NCI-H128 (cell line): Measurements from ENCODE around the gene MGAT3.
A peak's percentile ranks its signal among the peaks of the same experiment; 100 is the strongest.
"Not testable (repeated sequence)": the region's sequence is repeated elsewhere in the genome, so short reads cannot be mapped to it uniquely, and the experiment has no call there.

Source experiments
- DNase-seq: peaks from one replicate; lab custom pipeline; 2025; ENCODE audit not compliant: unreplicated experiment; lab: John Stamatoyannopoulos, UW

Gene MGAT3

DNA sequence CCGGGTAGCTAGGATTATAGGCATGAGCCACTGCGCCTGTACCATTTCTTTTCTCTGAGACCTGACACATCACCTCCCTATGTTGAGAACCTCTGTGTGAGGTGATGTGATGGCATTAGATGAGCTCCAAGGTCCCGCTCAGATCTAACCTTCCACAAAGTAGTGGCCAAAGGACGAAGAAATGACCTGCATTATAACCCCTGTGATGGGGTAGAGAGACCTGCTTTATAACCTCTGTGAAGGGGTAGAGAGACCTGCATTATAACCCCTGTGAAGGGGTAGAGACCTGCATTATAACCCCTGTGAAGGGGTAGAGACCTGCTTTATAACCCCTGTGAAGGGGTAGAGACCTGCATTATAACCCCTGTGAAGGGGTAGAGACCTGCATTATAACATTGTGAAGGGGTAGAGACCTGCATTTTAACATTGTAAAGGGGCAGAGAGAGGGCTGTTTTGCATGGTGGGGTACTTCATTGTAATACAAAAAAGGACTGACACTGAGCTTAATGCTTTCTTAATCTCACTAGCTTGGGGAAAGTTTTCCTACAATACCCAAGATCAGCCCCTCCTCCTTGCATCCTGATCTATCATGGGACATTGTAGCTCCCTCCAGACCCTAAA, 53.8 kb downstream of the MGAT3 start:
- no peak for DNase-seq

DNA sequence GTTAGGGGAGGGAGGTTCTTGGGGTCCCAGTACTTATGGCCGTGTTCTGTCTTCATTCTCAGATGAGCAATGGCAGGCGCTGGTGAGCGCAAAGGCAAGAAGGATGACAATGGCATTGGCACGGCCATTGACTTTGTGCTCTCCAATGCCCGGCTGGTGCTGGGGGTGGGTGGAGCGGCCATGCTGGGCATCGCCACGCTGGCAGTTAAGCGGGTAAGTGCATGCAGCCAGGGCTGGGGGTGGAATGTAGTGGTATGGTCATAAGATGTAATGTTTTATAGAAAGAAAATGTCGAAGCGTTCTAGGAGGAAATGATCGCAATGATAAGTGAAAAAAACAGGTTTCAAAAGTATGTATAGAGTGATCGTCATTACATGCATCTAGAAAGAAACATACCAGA, 54.4 kb downstream of the MGAT3 start:
- no peak for DNase-seq

DNA sequence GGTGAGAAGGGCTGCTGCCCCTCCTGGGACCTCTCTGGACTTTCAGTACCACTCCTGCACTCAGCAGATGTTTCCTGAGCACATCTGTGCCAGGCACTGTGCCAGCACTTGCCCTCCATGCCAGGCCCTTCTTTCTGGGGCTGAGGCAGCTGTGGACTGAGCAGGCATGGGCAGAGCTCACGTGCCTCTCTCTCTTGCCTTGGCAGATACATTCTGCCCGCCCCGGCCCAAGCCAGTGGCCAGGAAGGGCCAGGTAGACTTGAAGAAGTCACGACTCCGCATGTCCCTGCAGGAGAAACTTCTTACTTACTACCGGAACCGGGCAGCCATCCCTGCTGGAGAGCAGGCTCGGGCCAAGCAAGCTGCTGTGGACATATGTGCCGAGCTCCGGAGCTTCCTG, 55.2 kb downstream of the MGAT3 start:
- DNase-seq: no peak

DNA sequence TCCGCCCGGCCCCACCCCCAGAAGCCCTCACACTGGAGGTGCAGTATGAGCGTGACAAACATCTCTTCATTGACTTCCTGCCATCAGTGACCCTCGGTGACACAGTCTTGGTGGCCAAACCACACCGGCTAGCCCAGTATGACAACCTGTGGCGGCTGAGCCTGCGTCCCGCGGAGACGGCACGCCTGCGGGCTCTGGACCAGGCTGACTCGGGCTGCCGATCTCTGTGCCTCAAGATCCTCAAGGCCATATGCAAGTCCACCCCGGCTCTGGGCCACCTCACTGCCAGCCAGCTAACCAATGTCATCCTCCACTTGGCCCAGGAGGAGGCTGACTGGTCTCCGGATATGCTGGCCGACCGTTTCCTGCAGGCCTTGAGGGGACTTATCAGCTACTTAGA, 57.0 kb downstream of the MGAT3 start:
- no peak for DNase-seq

DNA sequence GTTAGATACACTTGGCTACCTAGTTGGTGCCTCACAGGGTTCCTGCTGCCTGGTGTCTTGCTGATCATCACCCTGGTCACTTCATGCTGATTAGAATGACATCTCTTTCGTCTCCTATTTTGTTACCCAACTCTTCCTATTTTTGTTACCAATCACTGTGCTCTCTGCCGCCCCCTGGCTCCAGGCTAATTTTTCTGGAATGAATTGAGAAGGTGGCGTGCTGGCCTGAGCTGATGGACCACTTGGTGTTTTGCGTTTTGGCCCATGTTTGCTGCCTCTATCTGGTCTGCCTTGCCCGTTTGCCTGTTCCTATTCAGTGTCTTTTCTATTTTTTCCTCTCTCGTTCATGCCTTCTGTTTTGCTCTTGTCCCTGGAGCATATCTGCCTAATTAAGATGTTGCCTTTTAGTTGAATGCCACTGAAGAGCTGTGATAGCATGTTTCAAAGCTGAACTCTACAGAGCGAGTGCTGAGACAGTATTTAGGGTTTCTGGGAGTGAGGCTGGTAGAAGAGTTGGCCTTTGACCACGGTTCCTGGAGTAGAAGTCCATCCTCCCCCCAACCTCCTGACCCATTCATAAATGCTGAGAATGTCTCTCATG, 57.7 kb downstream of the MGAT3 start:
- no peak for DNase-seq

DNA sequence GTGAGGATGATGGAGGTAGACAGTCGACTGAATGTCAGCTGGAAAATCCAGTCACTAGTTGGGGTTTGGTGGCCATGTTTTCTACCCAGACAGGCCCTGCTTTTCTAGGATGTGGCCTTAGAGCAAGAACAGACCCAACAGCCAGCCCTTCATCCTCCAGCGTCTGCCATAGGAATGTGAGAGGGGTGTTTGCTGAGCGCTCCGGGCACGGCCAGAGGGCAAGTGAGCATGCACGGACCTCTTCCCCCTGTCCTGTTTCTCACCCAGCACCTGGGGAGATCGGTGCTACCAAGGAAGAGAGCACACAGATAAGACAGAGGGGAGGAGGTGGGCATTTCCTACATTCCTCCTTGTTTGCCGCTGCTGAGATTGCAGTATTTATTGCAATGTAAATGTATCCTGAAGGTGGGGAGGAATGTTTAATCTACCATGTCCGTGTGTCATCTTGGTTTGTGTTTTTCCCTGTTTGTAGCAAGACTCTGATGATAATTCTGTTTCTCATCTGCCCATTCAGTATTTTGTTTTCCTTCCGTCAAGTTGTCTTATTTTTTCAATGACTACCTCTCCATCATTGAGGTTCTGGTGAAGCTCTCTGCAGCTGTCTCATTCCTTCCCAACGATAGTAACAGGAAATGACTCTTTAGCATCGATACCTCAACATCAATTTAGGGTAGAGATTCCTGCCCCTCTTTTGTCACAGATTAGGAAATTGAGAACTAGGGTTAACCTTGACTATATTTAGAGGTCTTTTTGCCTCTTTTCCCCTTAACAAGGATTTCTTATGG, 58.6 kb downstream of the MGAT3 start:
- DNase-seq: no peak

DNA sequence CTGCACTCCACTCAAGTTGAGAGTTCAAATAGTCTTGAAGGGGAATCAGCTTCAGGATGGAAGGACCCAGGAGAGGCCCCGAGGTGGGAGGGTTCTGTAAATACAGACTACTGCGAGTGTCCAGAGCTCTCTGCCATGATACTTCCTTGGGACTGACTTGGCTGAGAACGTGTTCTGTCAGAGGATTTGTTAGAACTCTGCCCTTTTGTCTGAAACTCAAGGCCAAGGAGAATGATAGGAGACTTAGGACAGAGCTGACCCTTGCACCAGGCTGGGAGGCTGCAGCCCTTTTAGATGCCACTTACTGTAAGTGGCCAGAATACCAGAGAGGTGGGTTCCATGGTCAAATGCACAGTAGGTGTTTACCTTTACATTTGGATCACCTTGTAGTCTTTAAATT, 60.7 kb downstream of the MGAT3 start:
- no peak for DNase-seq

DNA sequence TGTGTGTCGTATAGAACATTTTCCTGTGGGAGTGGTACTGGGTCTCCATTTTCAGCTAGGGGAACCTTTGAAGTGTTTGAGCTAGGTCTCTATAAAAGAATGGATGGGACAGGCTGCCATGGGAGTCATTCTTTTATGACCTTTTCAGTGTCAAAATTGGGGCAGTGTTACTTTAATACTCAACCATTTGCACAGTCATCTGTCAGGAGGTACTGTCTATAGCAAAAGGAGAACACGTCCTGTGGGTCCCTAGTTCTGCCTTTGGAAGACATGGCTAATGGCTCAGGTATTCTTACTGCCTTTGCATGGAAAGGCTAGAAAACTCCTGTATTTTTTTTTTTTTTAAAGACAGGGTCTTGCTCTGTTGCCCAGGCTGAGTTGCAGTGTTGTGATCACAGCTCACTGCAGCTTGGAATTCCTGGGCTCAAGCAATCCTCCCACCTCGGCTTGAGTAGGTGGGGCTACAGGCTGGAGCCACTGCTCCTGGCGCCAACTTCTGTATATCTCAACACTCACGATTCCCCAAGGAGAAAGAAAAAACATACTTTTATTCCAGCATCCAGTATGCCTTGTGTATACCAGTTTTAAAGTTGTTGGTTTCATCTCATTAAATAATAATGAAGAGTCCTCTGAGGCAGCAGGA, 61.5 kb downstream of the MGAT3 start:
- DNase-seq: no peak

DNA sequence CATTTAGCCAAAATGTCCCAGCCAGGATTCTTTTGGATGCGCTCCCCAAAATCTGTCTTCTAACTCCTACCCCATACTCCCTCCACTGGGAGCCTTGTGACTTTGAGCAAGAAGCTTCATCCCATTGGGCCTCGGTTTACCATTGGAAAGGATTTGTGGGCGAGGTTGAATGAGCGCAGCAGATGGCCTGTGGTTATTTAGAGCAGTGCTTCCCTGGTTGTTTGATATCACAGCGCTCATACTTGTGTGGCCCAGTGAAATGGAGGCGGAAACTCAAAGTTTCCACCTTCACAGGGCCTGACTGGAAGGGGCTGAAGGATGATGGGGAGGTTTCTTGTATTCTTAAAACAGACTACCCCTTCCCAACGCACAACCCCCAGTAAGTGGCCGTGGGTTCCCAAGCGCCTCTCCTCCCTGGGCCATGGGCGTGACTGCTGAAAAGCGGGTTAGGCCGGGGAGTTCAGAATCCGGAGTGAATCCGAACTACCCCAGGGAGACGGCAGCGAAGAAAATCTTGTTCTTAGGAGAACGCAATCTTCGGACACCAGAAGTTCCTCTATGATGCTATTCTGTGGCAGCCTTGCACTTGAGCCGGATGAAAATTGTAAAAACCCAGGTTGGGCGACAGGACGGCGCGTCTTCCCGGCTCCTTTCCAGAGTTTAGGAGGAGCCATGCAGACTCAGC, 62.3 kb downstream of the MGAT3 start:
- no peak for DNase-seq

DNA sequence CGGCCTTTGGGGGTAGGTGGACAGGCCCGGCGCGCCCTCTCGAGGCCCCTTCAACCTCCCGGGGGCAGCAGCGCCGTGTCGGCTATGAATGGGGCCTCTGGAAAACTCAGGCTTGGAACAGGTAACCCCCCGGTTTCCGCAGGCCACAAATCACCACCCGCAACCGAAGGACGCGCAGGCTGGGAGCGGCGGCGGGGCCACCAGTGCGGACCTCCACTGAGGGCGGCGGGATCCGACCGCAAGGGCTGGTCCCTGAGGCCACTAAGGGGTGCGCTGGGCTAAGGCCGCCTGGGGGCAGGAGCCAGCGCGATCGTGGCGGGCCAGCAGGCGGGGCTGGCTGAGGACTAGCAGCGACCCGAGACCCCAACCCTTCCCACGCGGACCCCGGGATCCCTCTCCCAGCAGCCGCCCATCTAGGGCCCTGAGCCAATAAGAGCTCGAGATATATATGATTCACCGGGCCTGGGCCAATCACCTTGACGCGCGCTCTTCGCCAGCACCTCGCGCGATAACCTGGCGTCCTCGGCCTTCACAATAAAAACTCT, 62.9 kb downstream of the MGAT3 start:
- peak; percentile 91 for DNase-seq

DNA sequence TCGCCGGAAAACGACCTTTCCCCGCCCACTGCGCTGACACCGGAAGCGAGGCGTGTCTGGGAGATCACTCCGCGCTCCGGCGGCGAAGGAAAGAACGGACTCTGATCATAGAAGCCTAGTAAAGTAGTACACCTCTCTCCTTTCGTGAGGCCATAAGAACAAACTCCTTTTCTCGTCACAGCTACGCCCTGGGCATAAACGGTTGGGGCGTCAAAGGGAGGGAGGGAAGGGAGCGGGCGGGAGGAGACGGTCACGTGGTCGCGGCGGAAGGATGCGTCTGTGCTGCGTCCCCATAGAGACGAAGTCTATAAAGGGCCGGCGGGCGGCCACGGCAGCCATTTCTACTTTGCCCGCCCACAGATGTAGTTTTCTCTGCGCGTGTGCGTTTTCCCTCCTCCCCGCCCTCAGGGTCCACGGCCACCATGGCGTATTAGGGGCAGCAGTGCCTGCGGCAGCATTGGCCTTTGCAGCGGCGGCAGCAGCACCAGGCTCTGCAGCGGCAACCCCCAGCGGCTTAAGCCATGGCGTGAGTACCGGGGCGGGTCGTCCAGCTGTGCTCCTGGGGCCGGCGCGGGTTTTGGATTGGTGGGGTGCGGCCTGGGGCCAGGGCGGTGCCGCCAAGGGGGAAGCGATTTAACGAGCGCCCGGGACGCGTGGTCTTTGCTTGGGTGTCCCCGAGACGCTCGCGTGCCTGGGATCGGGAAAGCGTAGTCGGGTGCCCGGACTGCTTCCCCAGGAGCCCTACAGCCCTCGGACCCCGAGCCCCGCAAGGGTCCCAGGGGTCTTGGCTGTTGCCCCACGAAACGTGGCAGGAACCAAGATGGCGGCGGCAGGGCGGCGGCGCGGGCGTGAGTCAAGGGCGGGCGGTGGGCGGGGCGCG, 63.7 kb downstream of the MGAT3 start, which contains the start of gene ATF4:
Gene ATF4 (plus strand): TSS at position 337 of the 880 bp plus-strand sequence. CDS start 884 bp downstream, outside the sequence.
- DNase-seq: no peak

DNA sequence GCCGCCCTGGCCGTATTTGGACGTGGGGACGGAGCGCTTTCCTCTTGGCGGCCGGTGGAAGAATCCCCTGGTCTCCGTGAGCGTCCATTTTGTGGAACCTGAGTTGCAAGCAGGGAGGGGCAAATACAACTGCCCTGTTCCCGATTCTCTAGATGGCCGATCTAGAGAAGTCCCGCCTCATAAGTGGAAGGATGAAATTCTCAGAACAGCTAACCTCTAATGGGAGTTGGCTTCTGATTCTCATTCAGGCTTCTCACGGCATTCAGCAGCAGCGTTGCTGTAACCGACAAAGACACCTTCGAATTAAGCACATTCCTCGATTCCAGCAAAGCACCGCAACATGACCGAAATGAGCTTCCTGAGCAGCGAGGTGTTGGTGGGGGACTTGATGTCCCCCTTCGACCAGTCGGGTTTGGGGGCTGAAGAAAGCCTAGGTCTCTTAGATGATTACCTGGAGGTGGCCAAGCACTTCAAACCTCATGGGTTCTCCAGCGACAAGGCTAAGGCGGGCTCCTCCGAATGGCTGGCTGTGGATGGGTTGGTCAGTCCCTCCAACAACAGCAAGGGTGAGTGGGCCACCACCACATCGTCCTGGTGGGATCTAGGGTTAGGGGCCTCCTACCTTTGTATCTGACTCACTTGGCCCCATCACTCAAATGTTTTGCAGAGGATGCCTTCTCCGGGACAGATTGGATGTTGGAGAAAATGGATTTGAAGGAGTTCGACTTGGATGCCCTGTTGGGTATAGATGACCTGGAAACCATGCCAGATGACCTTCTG, 64.5 kb downstream of the MGAT3 start:
- DNase-seq: not testable (repeated sequence)

DNA sequence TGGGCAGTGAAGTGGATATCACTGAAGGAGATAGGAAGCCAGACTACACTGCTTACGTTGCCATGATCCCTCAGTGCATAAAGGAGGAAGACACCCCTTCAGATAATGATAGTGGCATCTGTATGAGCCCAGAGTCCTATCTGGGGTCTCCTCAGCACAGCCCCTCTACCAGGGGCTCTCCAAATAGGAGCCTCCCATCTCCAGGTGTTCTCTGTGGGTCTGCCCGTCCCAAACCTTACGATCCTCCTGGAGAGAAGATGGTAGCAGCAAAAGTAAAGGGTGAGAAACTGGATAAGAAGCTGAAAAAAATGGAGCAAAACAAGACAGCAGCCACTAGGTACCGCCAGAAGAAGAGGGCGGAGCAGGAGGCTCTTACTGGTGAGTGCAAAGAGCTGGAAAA, 65.3 kb downstream of the MGAT3 start:
- not testable (repeated sequence) for DNase-seq

DNA sequence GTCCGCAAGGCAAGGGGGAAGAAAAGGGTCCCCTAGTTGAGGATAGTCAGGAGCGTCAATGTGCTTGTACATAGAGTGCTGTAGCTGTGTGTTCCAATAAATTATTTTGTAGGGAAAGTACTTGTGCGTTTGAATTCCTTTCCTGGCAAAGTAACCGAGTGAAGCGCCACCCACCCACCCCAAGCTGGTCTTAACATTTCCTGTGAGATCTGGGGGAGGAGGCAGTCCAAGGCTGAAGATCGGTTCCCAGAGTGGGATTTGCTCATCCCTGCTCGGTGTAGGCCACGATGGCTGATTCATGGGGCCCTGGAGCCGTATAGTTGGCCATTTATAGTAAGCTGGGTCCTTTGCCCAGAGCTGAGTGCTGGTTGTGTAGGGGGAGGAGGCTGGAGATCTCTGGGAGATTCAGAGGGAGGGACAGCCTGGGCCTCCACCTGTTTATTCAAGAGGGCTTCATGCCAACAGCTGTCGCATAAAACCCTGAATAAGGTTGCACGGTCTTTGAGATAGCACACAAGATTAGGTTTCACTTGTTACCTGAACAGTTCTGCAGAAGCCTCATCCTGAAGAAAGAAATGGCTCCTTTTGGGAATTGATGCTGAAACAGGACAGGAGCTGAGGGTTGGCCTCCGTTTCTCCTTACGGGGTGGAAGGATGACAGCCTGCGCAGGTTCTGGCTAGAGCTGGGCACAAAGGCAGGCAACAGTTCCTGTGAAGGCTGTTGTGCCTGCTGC, 65.9 kb downstream of the MGAT3 start:
- DNase-seq: no peak

DNA sequence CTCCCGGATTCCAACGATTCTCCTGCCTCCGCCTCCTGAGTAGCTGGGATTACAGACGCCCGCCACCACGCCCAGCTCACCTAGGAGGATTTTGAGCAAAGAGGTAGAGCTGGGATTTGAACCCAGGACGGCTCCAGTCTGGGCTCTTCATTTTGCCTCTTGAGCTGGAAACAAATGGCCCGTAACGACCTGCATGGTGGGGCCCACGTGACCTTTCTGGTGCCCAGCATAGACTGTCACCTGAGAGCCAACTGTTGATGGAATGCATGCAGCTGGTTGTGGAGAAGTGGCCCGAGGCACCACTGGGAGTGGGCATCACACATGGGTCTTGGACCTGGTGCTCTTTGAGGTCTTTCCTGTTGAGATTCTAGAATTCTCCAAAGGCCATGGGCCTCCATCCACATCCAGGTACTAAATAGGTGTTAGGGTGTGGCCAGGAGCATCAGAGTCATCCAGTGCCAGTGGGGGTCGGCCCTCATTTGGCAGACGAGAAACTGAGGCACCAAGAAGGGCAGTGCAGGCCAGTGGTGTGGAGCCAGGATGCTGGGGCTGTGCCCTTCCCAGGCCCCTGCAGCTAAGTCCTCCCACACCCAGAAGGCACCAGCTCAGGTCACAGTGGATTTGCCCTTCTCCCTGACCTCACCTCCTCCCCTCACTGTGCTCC, 67.4 kb downstream of the MGAT3 start:
- no peak for DNase-seq

DNA sequence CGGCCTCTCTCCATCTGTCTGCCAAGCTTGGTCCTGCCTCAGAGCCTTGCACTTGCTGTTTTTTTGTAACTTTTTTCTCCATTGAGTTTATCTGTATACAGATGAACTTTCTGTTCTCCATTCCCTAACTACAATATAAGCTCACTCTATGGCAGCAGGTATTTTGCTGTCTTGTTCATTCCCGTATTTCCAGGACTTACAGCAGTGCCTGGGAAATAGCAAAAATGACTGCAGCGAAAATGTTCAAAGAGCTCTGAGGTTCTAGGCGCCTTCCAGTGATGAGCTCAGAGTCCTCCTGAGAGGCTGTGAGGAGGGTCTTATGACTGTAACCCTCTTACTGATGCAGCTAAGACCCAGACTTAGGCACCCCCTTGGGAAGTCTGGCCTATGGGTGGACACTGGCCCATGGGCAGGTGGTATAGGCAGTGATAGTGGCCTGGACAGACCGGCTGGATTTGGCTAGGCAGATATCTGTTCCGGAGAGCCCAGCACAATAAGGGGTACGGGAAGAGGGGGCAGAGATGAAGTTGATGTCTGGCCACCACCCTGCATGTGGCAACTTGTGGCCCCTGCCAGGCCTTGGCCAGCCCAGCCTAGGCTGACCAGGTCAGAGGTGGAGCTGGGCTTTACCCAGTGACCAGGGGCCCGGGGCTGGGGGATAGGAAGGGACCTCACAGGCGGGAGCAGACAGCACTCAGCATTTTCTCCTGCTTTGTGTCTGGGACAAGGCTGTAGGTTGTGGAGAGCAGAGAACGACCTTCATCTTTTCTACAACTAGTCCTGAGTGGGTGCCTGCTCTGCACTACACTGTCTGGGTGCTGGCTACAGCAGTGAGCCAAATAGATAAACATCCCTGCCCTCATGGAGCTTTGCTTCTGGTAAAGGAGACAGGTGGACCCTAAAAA, 68.2 kb downstream of the MGAT3 start:
- DNase-seq: no peak

DNA sequence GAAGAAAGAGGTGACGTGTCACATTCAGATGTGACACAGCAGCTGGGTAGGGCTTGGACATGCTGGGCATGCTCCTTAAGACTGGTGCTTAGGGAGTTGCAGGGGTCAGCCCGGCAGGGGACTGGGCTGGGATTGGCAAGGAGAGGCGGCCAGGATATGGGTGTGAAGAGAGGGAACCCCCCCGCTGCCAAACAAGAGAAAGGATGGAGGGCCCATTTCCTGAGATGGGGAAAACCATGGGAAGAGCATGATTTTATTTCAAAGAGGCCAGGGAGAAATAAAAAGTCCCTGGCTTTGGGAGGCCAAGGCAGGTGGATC, 68.8 kb downstream of the MGAT3 start:
- no peak for DNase-seq
